Astrocyte (in vitro differentiated cells and primary cell): ENCODE measurements around the gene TERT. TPM values are rescaled to one million over a fixed set of nuclear protein-coding genes. Genes with fewer than 3 reads are reported as not detected.
"Not testable (repeated sequence)": the region's sequence is repeated elsewhere in the genome, so short reads cannot be mapped to it uniquely, and the experiment has no call there.

Experiments
- DNase-seq: peaks from one replicate; pipeline ENCODE4 v3.0.0-alpha.2; 2010; ENCODE audit warnings: low read depth
- FAIRE-seq: peaks from 2 replicates; lab custom pipeline; 2011; peaks lifted over from hg19 to GRCh38; lab: Jason Lieb, UNC
- H2AFZ ChIP-seq: 2 replicates; pipeline ENCODE4 v1.6.0; 2012; ENCODE audit warnings: low read depth, low read length, inconsistent platforms
- H3K27ac ChIP-seq: 2 replicates; pipeline ENCODE4 v1.5.1; 2011; ENCODE audit warnings: low read depth, low read length, inconsistent platforms
- H3K27me3 ChIP-seq: 2 replicates; pipeline ENCODE4 v1.6.0; 2011; ENCODE audit warnings: low read length, inconsistent platforms; ENCODE audit not compliant: insufficient read depth
- H3K36me3 ChIP-seq: 2 replicates; pipeline ENCODE4 v1.5.1; 2011; ENCODE audit warnings: low read length, inconsistent platforms; ENCODE audit not compliant: insufficient read depth
- H3K4me1 ChIP-seq: 2 replicates; pipeline ENCODE4 v1.5.1; 2011; ENCODE audit warnings: low read length, inconsistent platforms; ENCODE audit not compliant: insufficient read depth
- H3K4me2 ChIP-seq: 2 replicates; pipeline ENCODE4 v1.6.0; 2012; ENCODE audit warnings: low read length, inconsistent platforms
- H3K4me3 ChIP-seq: 2 replicates; pipeline ENCODE4 v1.5.1; 2011; ENCODE audit warnings: low read depth, mild to moderate bottlenecking, low read length, inconsistent platforms; ENCODE audit not compliant: insufficient read depth
- H3K79me2 ChIP-seq: 2 replicates; pipeline ENCODE4 v1.6.0; 2012; ENCODE audit warnings: mild to moderate bottlenecking, low read length, inconsistent platforms; ENCODE audit not compliant: insufficient read depth
- H3K9ac ChIP-seq: 2 replicates; pipeline ENCODE4 v1.6.0; 2012; ENCODE audit warnings: mild to moderate bottlenecking, low read length, inconsistent platforms
- H3K9me3 ChIP-seq: 2 replicates; pipeline ENCODE4 v1.5.1; 2012; ENCODE audit warnings: low read depth, mild to moderate bottlenecking, low read length, inconsistent platforms; ENCODE audit not compliant: insufficient read depth
- H4K20me1 ChIP-seq: 2 replicates; pipeline ENCODE4 v1.6.0; 2012; ENCODE audit warnings: low read length, inconsistent platforms; ENCODE audit not compliant: insufficient read depth
- H3K27ac Mint-ChIP-seq: one replicate; pipeline ENCODE4 v1.8.0; 2021; ENCODE audit warnings: mild to moderate bottlenecking, mixed read lengths; ENCODE audit not compliant: unreplicated experiment
- H3K27me3 Mint-ChIP-seq: one replicate; pipeline ENCODE4 v1.8.0; 2021; ENCODE audit warnings: low read depth, mixed read lengths; ENCODE audit not compliant: unreplicated experiment
- H3K36me3 Mint-ChIP-seq: one replicate; pipeline ENCODE4 v1.8.0; 2021; ENCODE audit warnings: low read depth, mixed read lengths; ENCODE audit not compliant: unreplicated experiment
- H3K4me1 Mint-ChIP-seq: one replicate; pipeline ENCODE4 v1.8.0; 2021; ENCODE audit warnings: low read depth, mixed read lengths; ENCODE audit not compliant: unreplicated experiment
- H3K4me3 Mint-ChIP-seq: one replicate; pipeline ENCODE4 v1.8.0; 2021; ENCODE audit warnings: mild to moderate bottlenecking, moderate library complexity, mixed read lengths; ENCODE audit not compliant: unreplicated experiment
- H3K9me3 Mint-ChIP-seq: one replicate; pipeline ENCODE4 v1.8.0; 2021; ENCODE audit warnings: mild to moderate bottlenecking, mixed read lengths; ENCODE audit not compliant: unreplicated experiment
- EZH2 ChIP-seq: IDR thresholded peaks from 2 replicates; pipeline ENCODE4 v1.6.1; 2012; ENCODE audit warnings: mild to moderate bottlenecking, low read length, inconsistent platforms; ENCODE audit not compliant: insufficient read depth
- total RNA-seq: library from RNA; stranded (reverse); gene quantifications from 2 replicates; pipeline ENCODE4 v1.2.1, GENCODE V29; 2021
- TF ChIP-seq, protein P1 (sequence below): IDR thresholded peaks from 2 replicates; pipeline ENCODE4 v1.5.1; 2011; ENCODE audit warnings: low read depth, mild to moderate bottlenecking, inconsistent platforms, low read length, moderate library complexity; ENCODE audit not compliant: insufficient read depth

Gene TERT
- total RNA-seq, 1 donor from 2014 or later = 0.50 TPM

DNA sequence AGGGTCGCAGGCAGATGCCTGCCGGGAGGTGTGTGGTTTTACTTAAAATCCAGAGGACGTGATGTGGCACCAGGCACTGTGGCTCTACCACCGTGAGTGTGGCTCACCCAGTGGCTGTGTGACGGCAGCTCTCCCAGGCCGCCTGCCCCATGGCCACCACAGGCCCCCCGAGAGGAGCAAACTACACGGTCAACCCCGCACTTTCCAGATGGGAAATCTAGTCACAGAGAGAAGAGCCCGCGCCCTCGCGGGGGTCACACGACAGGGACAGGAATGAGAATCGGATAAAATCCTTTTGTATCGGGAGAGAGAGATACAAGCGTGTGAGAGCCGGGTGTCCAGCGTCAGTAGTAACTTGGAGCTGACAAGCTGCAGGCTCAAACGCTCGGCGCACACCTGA is 24.4 kb downstream of the TERT start:
- no peak for TF ChIP-seq EZH2
- TF ChIP-seq, protein P1, sequence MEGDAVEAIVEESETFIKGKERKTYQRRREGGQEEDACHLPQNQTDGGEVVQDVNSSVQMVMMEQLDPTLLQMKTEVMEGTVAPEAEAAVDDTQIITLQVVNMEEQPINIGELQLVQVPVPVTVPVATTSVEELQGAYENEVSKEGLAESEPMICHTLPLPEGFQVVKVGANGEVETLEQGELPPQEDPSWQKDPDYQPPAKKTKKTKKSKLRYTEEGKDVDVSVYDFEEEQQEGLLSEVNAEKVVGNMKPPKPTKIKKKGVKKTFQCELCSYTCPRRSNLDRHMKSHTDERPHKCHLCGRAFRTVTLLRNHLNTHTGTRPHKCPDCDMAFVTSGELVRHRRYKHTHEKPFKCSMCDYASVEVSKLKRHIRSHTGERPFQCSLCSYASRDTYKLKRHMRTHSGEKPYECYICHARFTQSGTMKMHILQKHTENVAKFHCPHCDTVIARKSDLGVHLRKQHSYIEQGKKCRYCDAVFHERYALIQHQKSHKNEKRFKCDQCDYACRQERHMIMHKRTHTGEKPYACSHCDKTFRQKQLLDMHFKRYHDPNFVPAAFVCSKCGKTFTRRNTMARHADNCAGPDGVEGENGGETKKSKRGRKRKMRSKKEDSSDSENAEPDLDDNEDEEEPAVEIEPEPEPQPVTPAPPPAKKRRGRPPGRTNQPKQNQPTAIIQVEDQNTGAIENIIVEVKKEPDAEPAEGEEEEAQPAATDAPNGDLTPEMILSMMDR = no peak
- Histone ChIP-seq H3K4me3 (no peak overlapping the region), H3K4me2 (no peak overlapping the region), H3K27ac (no peak overlapping the region), H3K4me1 (no peaks in the 10 kb centered on the region), H2AFZ (no peak overlapping the region), H3K27me3 (no peaks in the 10 kb centered on the region), H3K9ac (no peak overlapping the region), H3K9me3 (peaks cover 10% of the 10 kb centered on the region), H3K79me2 (no peaks in the 10 kb centered on the region), H3K36me3 (no peaks in the 10 kb centered on the region), H4K20me1 (no peaks in the 10 kb centered on the region)
- DNase-seq (no peak), FAIRE-seq (no peak)
- Mint-ChIP-seq H3K36me3 (no peaks in the 10 kb centered on the region), H3K4me3 (no peak overlapping the region), H3K27ac (no peak overlapping the region), H3K4me1 (no peaks in the 10 kb centered on the region), H3K27me3 (peaks cover 4% of the 10 kb centered on the region), H3K9me3 (no peaks in the 10 kb centered on the region)

GRCh38 chr5:1268666-1269065 is 26.2 kb downstream of the TERT start:
- H4K20me1 ChIP-seq = no peaks in the 10 kb centered on the region
- no peaks in the 10 kb centered on the region for H3K27me3 ChIP-seq
- H2AFZ ChIP-seq = no peak overlapping the region
- no peak overlapping the region for H3K4me3 ChIP-seq
- no peak overlapping the region for H3K27ac Mint-ChIP-seq
- no peaks in the 10 kb centered on the region for H3K9me3 Mint-ChIP-seq
- no peaks in the 10 kb centered on the region for H3K36me3 Mint-ChIP-seq
- no peak overlapping the region for H3K27ac ChIP-seq
- DNase-seq (no peak), FAIRE-seq (no peak)
- H3K4me1 Mint-ChIP-seq = no peaks in the 10 kb centered on the region
- no peak overlapping the region for H3K4me2 ChIP-seq
- H3K4me1 ChIP-seq = no peaks in the 10 kb centered on the region
- no peak overlapping the region for H3K4me3 Mint-ChIP-seq
- H3K9me3 ChIP-seq = peaks cover 9% of the 10 kb centered on the region
- no peaks in the 10 kb centered on the region for H3K79me2 ChIP-seq
- no peaks in the 10 kb centered on the region for H3K36me3 ChIP-seq
- H3K9ac ChIP-seq = no peak overlapping the region
- TF ChIP-seq, protein P1 = no peak
- no peak for TF ChIP-seq EZH2
- peaks cover 11% of the 10 kb centered on the region for H3K27me3 Mint-ChIP-seq

DNA sequence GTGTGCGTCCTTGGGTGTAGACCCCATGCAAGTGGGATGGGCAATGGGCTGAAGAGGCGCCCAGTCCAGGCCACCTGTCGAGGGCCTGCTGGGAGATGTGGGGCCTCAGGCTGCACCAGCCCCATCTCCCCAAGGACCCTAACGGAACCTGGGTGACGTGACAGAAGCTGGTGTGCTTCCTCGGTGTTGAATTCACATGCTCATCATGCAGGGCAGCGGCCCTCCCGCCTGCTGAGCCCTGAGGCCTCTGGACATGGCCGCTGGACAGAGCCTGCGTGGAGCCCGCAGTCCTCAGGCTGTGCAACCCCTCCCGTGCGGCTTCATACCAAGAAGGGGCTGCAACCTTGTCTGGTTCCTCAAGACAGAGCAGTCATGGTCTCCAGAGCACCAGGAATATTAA is 26.8 kb downstream of the TERT start:
- H3K79me2 ChIP-seq = no peaks in the 10 kb centered on the region
- no peaks in the 10 kb centered on the region for H3K36me3 Mint-ChIP-seq
- no peak overlapping the region for H3K9ac ChIP-seq
- no peaks in the 10 kb centered on the region for H3K27me3 ChIP-seq
- no peak overlapping the region for H3K4me2 ChIP-seq
- H3K4me3 Mint-ChIP-seq = no peak overlapping the region
- DNase-seq (no peak), FAIRE-seq (no peak)
- H4K20me1 ChIP-seq = no peaks in the 10 kb centered on the region
- TF ChIP-seq EZH2 = no peak
- TF ChIP-seq, protein P1 = no peak
- no peaks in the 10 kb centered on the region for H3K4me1 ChIP-seq
- no peak overlapping the region for H3K27ac ChIP-seq
- no peaks in the 10 kb centered on the region for H3K4me1 Mint-ChIP-seq
- H3K4me3 ChIP-seq = no peak overlapping the region
- H3K27ac Mint-ChIP-seq = no peak overlapping the region
- H3K9me3 Mint-ChIP-seq = no peaks in the 10 kb centered on the region
- no peak overlapping the region for H2AFZ ChIP-seq
- H3K36me3 ChIP-seq = no peaks in the 10 kb centered on the region
- H3K9me3 ChIP-seq = peaks cover 9% of the 10 kb centered on the region
- peaks cover 14% of the 10 kb centered on the region for H3K27me3 Mint-ChIP-seq

DNA sequence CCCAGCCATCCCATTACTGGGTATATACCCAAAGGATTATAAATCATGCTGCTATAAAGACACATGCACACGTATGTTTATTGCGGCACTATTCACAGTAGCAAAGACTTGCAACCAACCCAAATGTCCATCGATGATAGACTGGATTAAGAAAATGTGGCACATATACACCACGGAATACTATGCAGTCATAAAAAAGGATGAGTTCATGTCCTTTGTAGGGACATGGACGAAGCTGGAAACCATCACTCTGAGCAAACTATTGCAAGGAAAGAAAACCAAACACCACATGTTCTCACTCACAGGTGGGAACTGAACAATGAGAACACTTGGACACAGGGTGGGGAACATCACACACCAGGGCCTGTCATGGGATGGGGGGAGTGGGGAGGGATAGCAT is 27.4 kb downstream of the TERT start:
- not testable (repeated sequence) for H3K36me3 ChIP-seq, FAIRE-seq, H3K27ac ChIP-seq, H3K4me1 ChIP-seq, H3K79me2 ChIP-seq, H3K4me3 ChIP-seq, H3K36me3 Mint-ChIP-seq, H3K27me3 ChIP-seq, H2AFZ ChIP-seq, H3K4me2 ChIP-seq, H3K9me3 Mint-ChIP-seq, H3K27ac Mint-ChIP-seq, DNase-seq, H4K20me1 ChIP-seq, H3K9ac ChIP-seq, H3K4me3 Mint-ChIP-seq, H3K4me1 Mint-ChIP-seq
- H3K27me3 Mint-ChIP-seq = peaks cover 17% of the 10 kb centered on the region
- peaks cover 14% of the 10 kb centered on the region for H3K9me3 ChIP-seq
